Heart left ventricle (tissue), 13 donors: ENCODE data around the gene EYS.

Experiments
- CTCF ChIP-seq, 12 donors: fragments of 200-600 bp; sonication (generic) in 4 of 12; IDR thresholded peaks; one replicate each; pipeline versions ENCODE4 v1.5.0 to v1.8.0; 2018 to 2022; ENCODE audit warnings: antibody characterized with exemption in 12 of 12, mild to moderate bottlenecking in 5 of 12
- POLR2A ChIP-seq, 2 donors: fragments of 450-650 bp; IDR thresholded peaks; one replicate each; pipeline ENCODE4 v1.6.1; 2017; ENCODE audit warnings: antibody characterized with exemption in 2 of 2, mild to moderate bottlenecking in 2 of 2, moderate library complexity in 2 of 2
- donor health status: ischemic (EF 13 %, LVEDD 7.1; RV severe dilation, severe dysfunction).
- donor health status: DM: no; HTN: yes; CAD: no.
- donor health status: DM: no; HTN: no; CAD: no.
- donor health status: ischemic (EF 25% LVEDD 6.9; RV normal size, moderate dysfunction).
- donor health status: ischemic (EF 25% LVEDD 5.7; RV mildly dilated, moderate dysfunction).
- donor health status: ischemic (EF 35%, LVEDD 5.7; RV mildly dilated, moderate dysfunction).
- donor health status: nonischemic (EF 11% LVEDD 7.7; RV severe dilation, severe dysfunction).
- donor health status: DM: yes; HTN: yes; CAD: no.
- donor health status: PGD.
- donor health status: ischemic (EF 29% LVEDD 5.4; RV normal size, mild dysfunction).
- donor health status: nonischemic (EF 23%, LVEDD 6.1; RV moderate dilation, normal function).

GRCh38 chr6:65285275-65285674 lies 421.8 kb downstream of the EYS start:
- TF ChIP-seq CTCF (IDR thresholded peaks at IDR 0.05) (no peak), POLR2A (IDR thresholded peaks at IDR 0.05) (no peak)
